Measurements from ENCODE around the gene SLC15A1. TPM values are rescaled to one million over a fixed set of nuclear protein-coding genes. Genes with fewer than 3 reads are reported as not detected.
"Not testable (repeated sequence)": the region's sequence is repeated elsewhere in the genome, so short reads cannot be mapped to it uniquely, and the experiment has no call there.

Gene SLC15A1
- total and polyA plus RNA-seq, 4 donors: 0.10 to 13.9 (median 0.13) TPM; not detected in 1

- Histone ChIP-seq H3K27me3 (ENCODE audit: control insufficient read depth in 1 of 2, insufficient read depth in 2 of 2, low read length in 1 of 2) (no peaks in the 10 kb centered on the region), H3K4me3 (ENCODE audit: low read length in 2 of 2) (no peak overlapping the region)
- ATAC-seq (ENCODE audit: low FRiP score): no peak
Observed at GRCh38 chr13:98768522-98768921, 16.1 kb upstream of the SLC15A1 start.

GRCh38 chr13:98766697-98767096 is 14.2 kb upstream of the SLC15A1 start:
- Histone ChIP-seq H3K4me1 (ENCODE audit: control insufficient read depth in 1 of 2, insufficient read depth in 2 of 2, low read length in 2 of 2) (no peaks in the 10 kb centered on the region), H3K27me3 (ENCODE audit: control insufficient read depth in 1 of 2, insufficient read depth in 2 of 2, low read length in 1 of 2) (no peaks in the 10 kb centered on the region), H3K36me3 (ENCODE audit: control insufficient read depth in 1 of 2, insufficient read depth in 2 of 2, low read length in 1 of 2) (no peaks in the 10 kb centered on the region), H3K4me3 (ENCODE audit: low read length in 2 of 2) (no peak overlapping the region), H3K9me3 (ENCODE audit: control insufficient read depth, low read length) (no peaks in the 10 kb centered on the region), H3K27ac (ENCODE audit: low read depth in 1 of 2, low read length in 2 of 2) (no peak overlapping the region)
- ATAC-seq (ENCODE audit: low FRiP score) (no peak), DNase-seq (no peak)
- 38 to 45% methylated on average over 11 of the region's 11 CpGs for WGBS, 2 donors
- intact Hi-C loops (cut with DNase I): no loop called here

More at GRCh38 chr13:98768522-98768921, 16.1 kb upstream of the SLC15A1 start:
- no peak for DNase-seq
- WGBS, 2 donors: 72 to 75% methylated on average over 4 of the region's 4 CpGs
- intact Hi-C loops (cut with DNase I): no loop called here
- Histone ChIP-seq H3K4me1 (ENCODE audit: control insufficient read depth in 1 of 2, insufficient read depth in 2 of 2, low read length in 2 of 2) (no peaks in the 10 kb centered on the region), H3K27ac (ENCODE audit: low read depth in 1 of 2, low read length in 2 of 2) (no peak overlapping the region), H3K9me3 (ENCODE audit: control insufficient read depth, low read length) (no peaks in the 10 kb centered on the region), H3K36me3 (ENCODE audit: control insufficient read depth in 1 of 2, insufficient read depth in 2 of 2, low read length in 1 of 2) (no peaks in the 10 kb centered on the region)

GRCh38 chr13:98765996-98766519 is 13.6 kb upstream of the SLC15A1 start:
- Histone ChIP-seq H3K27ac (ENCODE audit: low read depth in 1 of 2, low read length in 2 of 2) (no peak overlapping the region), H3K4me1 (ENCODE audit: control insufficient read depth in 1 of 2, insufficient read depth in 2 of 2, low read length in 2 of 2) (no peaks in the 10 kb centered on the region), H3K27me3 (ENCODE audit: control insufficient read depth in 1 of 2, insufficient read depth in 2 of 2, low read length in 1 of 2) (no peaks in the 10 kb centered on the region), H3K36me3 (ENCODE audit: control insufficient read depth in 1 of 2, insufficient read depth in 2 of 2, low read length in 1 of 2) (no peaks in the 10 kb centered on the region), H3K9me3 (ENCODE audit: control insufficient read depth, low read length) (no peaks in the 10 kb centered on the region), H3K4me3 (ENCODE audit: low read length in 2 of 2) (no peak overlapping the region)
- intact Hi-C loops (cut with DNase I): no loop called here
- ATAC-seq (ENCODE audit: low FRiP score) (no peak), DNase-seq (no peak)
- WGBS, 2 donors: 82 to 85% methylated on average over 8 of the region's 8 CpGs

- H3K4me1 ChIP-seq (ENCODE audit: control insufficient read depth in 1 of 2, insufficient read depth in 2 of 2, low read length in 2 of 2): no peaks in the 10 kb centered on the region
- H3K4me3 ChIP-seq (ENCODE audit: low read length in 2 of 2): no peak overlapping the region
- ATAC-seq (ENCODE audit: low FRiP score) (no peak), DNase-seq (no peak)
- intact Hi-C loops (cut with DNase I): no loop called here
- H3K27ac ChIP-seq (ENCODE audit: low read depth in 1 of 2, low read length in 2 of 2): no peak overlapping the region
- no peaks in the 10 kb centered on the region for H3K36me3 ChIP-seq (ENCODE audit: control insufficient read depth in 1 of 2, insufficient read depth in 2 of 2, low read length in 1 of 2)
- H3K9me3 ChIP-seq (ENCODE audit: control insufficient read depth, low read length): no peaks in the 10 kb centered on the region
- no peaks in the 10 kb centered on the region for H3K27me3 ChIP-seq (ENCODE audit: control insufficient read depth in 1 of 2, insufficient read depth in 2 of 2, low read length in 1 of 2)
- WGBS, 2 donors: 86 to 89% methylated on average over 15 of the region's 15 CpGs
Observed at GRCh38 chr13:98761986-98762616, 9.6 kb upstream of the SLC15A1 start.

GRCh38 chr13:98761126-98761985 is 8.9 kb upstream of the SLC15A1 start:
- H3K9me3 ChIP-seq (ENCODE audit: control insufficient read depth, low read length): no peaks in the 10 kb centered on the region
- intact Hi-C loops (cut with DNase I): no loop called here
- H3K4me3 ChIP-seq (ENCODE audit: low read length in 2 of 2): no peak overlapping the region
- no peak overlapping the region for H3K27ac ChIP-seq (ENCODE audit: low read depth in 1 of 2, low read length in 2 of 2)
- DNase-seq: no peak
- no peak for ATAC-seq (ENCODE audit: low FRiP score)
- no peaks in the 10 kb centered on the region for H3K36me3 ChIP-seq (ENCODE audit: control insufficient read depth in 1 of 2, insufficient read depth in 2 of 2, low read length in 1 of 2)
- WGBS, 2 donors: 76 to 77% methylated on average over 15 of the region's 15 CpGs
- no peaks in the 10 kb centered on the region for H3K4me1 ChIP-seq (ENCODE audit: control insufficient read depth in 1 of 2, insufficient read depth in 2 of 2, low read length in 2 of 2)
- no peaks in the 10 kb centered on the region for H3K27me3 ChIP-seq (ENCODE audit: control insufficient read depth in 1 of 2, insufficient read depth in 2 of 2, low read length in 1 of 2)

GRCh38 chr13:98755729-98756128 is 3.3 kb upstream of the SLC15A1 start:
- ATAC-seq (ENCODE audit: low FRiP score) (no peak), DNase-seq (no peak)
- peaks cover 1% of the 10 kb centered on the region for H3K9me3 ChIP-seq (ENCODE audit: control insufficient read depth, low read length)
- no peak overlapping the region for H3K4me3 ChIP-seq (ENCODE audit: low read length in 2 of 2)
- H3K27me3 ChIP-seq (ENCODE audit: control insufficient read depth in 1 of 2, insufficient read depth in 2 of 2, low read length in 1 of 2): no peaks in the 10 kb centered on the region
- H3K36me3 ChIP-seq (ENCODE audit: control insufficient read depth in 1 of 2, insufficient read depth in 2 of 2, low read length in 1 of 2): no peaks in the 10 kb centered on the region
- no peaks in the 10 kb centered on the region for H3K4me1 ChIP-seq (ENCODE audit: control insufficient read depth in 1 of 2, insufficient read depth in 2 of 2, low read length in 2 of 2)
- no peak overlapping the region for H3K27ac ChIP-seq (ENCODE audit: low read depth in 1 of 2, low read length in 2 of 2)
- intact Hi-C loops (cut with DNase I): no loop called here
- 87 to 89% methylated on average over 9 of the region's 9 CpGs for WGBS, 2 donors

GRCh38 chr13:98755116-98755515 is 2.6 kb upstream of the SLC15A1 start:
- WGBS, 2 donors: 64 to 66% methylated on average over 2 of the region's 2 CpGs
- intact Hi-C loops (cut with DNase I): no loop called here

GRCh38 chr13:98754468-98754867 is 2.0 kb upstream of the SLC15A1 start:
- H3K27me3 ChIP-seq (ENCODE audit: control insufficient read depth in 1 of 2, insufficient read depth in 2 of 2, low read length in 1 of 2); H3K27ac ChIP-seq (ENCODE audit: low read depth in 1 of 2, low read length in 2 of 2); DNase-seq; H3K36me3 ChIP-seq (ENCODE audit: control insufficient read depth in 1 of 2, insufficient read depth in 2 of 2, low read length in 1 of 2); intact Hi-C loops (cut with DNase I); H3K4me3 ChIP-seq (ENCODE audit: low read length in 2 of 2); H3K9me3 ChIP-seq (ENCODE audit: control insufficient read depth, low read length); ATAC-seq (ENCODE audit: low FRiP score); H3K4me1 ChIP-seq (ENCODE audit: control insufficient read depth in 1 of 2, insufficient read depth in 2 of 2, low read length in 2 of 2): not testable (repeated sequence)
- WGBS, 2 donors: 95% methylated on average over 4 of the region's 4 CpGs

More at GRCh38 chr13:98755116-98755515, 2.6 kb upstream of the SLC15A1 start:
- peaks cover 1% of the 10 kb centered on the region for H3K9me3 ChIP-seq (ENCODE audit: control insufficient read depth, low read length)
- no peak for ATAC-seq (ENCODE audit: low FRiP score)
- no peak overlapping the region for H3K27ac ChIP-seq (ENCODE audit: low read depth in 1 of 2, low read length in 2 of 2)
- H3K4me1 ChIP-seq (ENCODE audit: control insufficient read depth in 1 of 2, insufficient read depth in 2 of 2, low read length in 2 of 2): no peaks in the 10 kb centered on the region
- H3K27me3 ChIP-seq (ENCODE audit: control insufficient read depth in 1 of 2, insufficient read depth in 2 of 2, low read length in 1 of 2): no peaks in the 10 kb centered on the region
- no peaks in the 10 kb centered on the region for H3K36me3 ChIP-seq (ENCODE audit: control insufficient read depth in 1 of 2, insufficient read depth in 2 of 2, low read length in 1 of 2)
- H3K4me3 ChIP-seq (ENCODE audit: low read length in 2 of 2): no peak overlapping the region
- DNase-seq: no peak
